HFFc6 (cell line): Measurements from ENCODE around the gene MX1. TPM values are rescaled to one million over a fixed set of nuclear protein-coding genes. Genes with fewer than 3 reads are reported as not detected.

Experiments used
- DNase-seq: peaks from one replicate; pipeline ENCODE4 v3.0.0-alpha.2; 2018
- H3K27ac Mint-ChIP-seq: 2 replicates; pipeline ENCODE4 v1.8.0; 2020; ENCODE audit warnings: mild to moderate bottlenecking, mixed read lengths
- H3K27me3 Mint-ChIP-seq: 2 replicates; pipeline ENCODE4 v1.8.0; 2021; ENCODE audit warnings: mild to moderate bottlenecking, moderate library complexity, mixed read lengths; ENCODE audit not compliant: insufficient read depth
- H3K36me3 Mint-ChIP-seq: 2 replicates; pipeline ENCODE4 v1.8.0; 2021; ENCODE audit warnings: low read depth, mixed read lengths
- H3K4me1 Mint-ChIP-seq: 2 replicates; pipeline ENCODE4 v1.8.0; 2020; ENCODE audit warnings: low read depth, mixed read lengths
- H3K4me3 Mint-ChIP-seq: 2 replicates; pipeline ENCODE4 v1.8.0; 2020; ENCODE audit warnings: mild to moderate bottlenecking, moderate library complexity, mixed read lengths
- H3K9me3 Mint-ChIP-seq: 2 replicates; pipeline ENCODE4 v1.8.0; 2020; ENCODE audit warnings: mild to moderate bottlenecking, mixed read lengths
- CTCF ChIP-seq: fragments of 200-600 bp; sonication (generic); IDR thresholded peaks from 2 replicates; pipeline ENCODE4 v1.5.0; 2021; ENCODE audit warnings: antibody characterized with exemption, mild to moderate bottlenecking
- total RNA-seq, 6 experiments: library from RNA; stranded (reverse); fragmentation: NEBNext Ultra II Directional; extraction: Animal tissue kit (Norgen Biotek cat#: 25700); gene quantifications; 2 replicates in 1 of 6; 3 replicates in 5 of 6; pipeline ENCODE4 v1.2.3, GENCODE V29; 2021

Gene MX1
- total RNA-seq, 6 experiments from 2014 or later = 0.61 to 1.2 (median 0.85) TPM

GRCh38 chr21:41402231-41402630, 23.8 kb upstream of the MX1 start:
- H3K27ac Mint-ChIP-seq = no peak overlapping the region
- no peak for TF ChIP-seq CTCF
- H3K4me3 Mint-ChIP-seq = no peak overlapping the region
- H3K4me1 Mint-ChIP-seq = no peaks in the 10 kb centered on the region
- H3K36me3 Mint-ChIP-seq = no peaks in the 10 kb centered on the region
- DNase-seq = no peak
- H3K27me3 Mint-ChIP-seq = peaks cover 12% of the 10 kb centered on the region
- H3K9me3 Mint-ChIP-seq = no peaks in the 10 kb centered on the region

- no peaks in the 10 kb centered on the region for H3K4me1 Mint-ChIP-seq
- no peak overlapping the region for H3K4me3 Mint-ChIP-seq
- no peak for DNase-seq
- H3K27ac Mint-ChIP-seq = no peak overlapping the region
- H3K9me3 Mint-ChIP-seq = no peaks in the 10 kb centered on the region
- no peak for TF ChIP-seq CTCF
- H3K36me3 Mint-ChIP-seq = no peaks in the 10 kb centered on the region
- H3K27me3 Mint-ChIP-seq = peaks cover 9% of the 10 kb centered on the region
Observed at GRCh38 chr21:41402796-41403195, 23.2 kb upstream of the MX1 start.

GRCh38 chr21:41403331-41403730, 22.7 kb upstream of the MX1 start:
- no peak overlapping the region for H3K4me3 Mint-ChIP-seq
- H3K27me3 Mint-ChIP-seq = peaks cover 13% of the 10 kb centered on the region
- no peak for DNase-seq
- H3K9me3 Mint-ChIP-seq = no peaks in the 10 kb centered on the region
- no peak for TF ChIP-seq CTCF
- H3K36me3 Mint-ChIP-seq = no peaks in the 10 kb centered on the region
- H3K4me1 Mint-ChIP-seq = no peaks in the 10 kb centered on the region
- no peak overlapping the region for H3K27ac Mint-ChIP-seq

DNA sequence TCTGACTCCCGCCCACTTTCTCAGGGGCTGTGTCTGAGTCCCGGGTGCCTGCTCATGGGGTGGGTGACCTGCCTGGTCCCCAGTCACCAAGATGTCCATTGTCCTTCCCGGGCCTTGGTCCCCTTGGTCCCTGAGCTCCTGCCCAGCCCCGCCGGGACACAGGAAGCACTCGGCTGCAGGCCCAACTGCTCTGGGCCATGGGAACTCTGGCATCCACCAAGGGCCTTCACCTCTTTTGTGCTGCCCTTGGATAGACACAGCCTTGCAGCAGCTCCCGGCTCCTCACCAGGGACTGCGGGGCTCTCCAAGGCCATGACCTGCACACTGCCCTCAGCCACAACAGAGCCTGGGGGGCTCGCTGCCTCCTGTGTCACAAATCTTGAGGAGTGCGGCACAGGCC, 22.1 kb upstream of the MX1 start:
- H3K27ac Mint-ChIP-seq = no peak overlapping the region
- H3K4me3 Mint-ChIP-seq = no peak overlapping the region
- DNase-seq = no peak
- no peaks in the 10 kb centered on the region for H3K36me3 Mint-ChIP-seq
- no peaks in the 10 kb centered on the region for H3K4me1 Mint-ChIP-seq
- H3K9me3 Mint-ChIP-seq = no peaks in the 10 kb centered on the region
- H3K27me3 Mint-ChIP-seq = peaks cover 14% of the 10 kb centered on the region
- TF ChIP-seq CTCF = no peak

- Mint-ChIP-seq H3K27me3 (peaks cover 16% of the 10 kb centered on the region), H3K27ac (no peak overlapping the region), H3K9me3 (peaks cover 3% of the 10 kb centered on the region; the same call in 1 of the 2 replicates), H3K36me3 (no peaks in the 10 kb centered on the region), H3K4me3 (no peak overlapping the region), H3K4me1 (no peaks in the 10 kb centered on the region)
- DNase-seq = no peak
- no peak for TF ChIP-seq CTCF
Observed at GRCh38 chr21:41405321-41405720, 20.7 kb upstream of the MX1 start.

DNA sequence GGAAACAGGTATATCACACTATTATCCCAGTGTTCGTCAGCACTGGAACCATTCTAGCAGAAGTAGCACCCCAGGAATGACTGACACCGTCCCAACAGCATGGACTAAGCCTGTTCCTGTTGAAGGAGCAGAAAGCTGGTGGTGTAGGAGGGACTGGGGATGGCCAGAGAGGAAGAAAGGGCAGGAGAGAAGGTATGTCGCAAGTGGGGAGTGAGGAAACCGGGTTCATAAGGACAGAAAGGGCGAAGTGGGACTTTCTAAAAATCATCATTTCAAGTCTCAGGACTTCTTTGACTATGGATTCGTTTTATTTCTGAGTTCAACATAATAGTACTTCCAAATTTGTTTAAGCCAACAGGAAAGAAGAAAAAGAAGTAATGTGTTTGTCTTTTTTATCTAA, 19.7 kb upstream of the MX1 start:
- DNase-seq = no peak
- TF ChIP-seq CTCF = no peak
- Mint-ChIP-seq H3K27me3 (peaks cover 16% of the 10 kb centered on the region), H3K9me3 (peaks cover 6% of the 10 kb centered on the region; the same call in 1 of the 2 replicates), H3K4me1 (no peaks in the 10 kb centered on the region), H3K4me3 (no peak overlapping the region), H3K36me3 (no peaks in the 10 kb centered on the region), H3K27ac (no peak overlapping the region)
